Ishikawa (cell line): ENCODE data around the gene CYP2E1.

Experiments used
- FOXM1 ChIP-seq: IDR thresholded peaks from 2 replicates; pipeline ENCODE4 v1.6.1; 2012; ENCODE audit warnings: low read depth, borderline replicate concordance
- RAD21 ChIP-seq: IDR thresholded peaks from 2 replicates; pipeline ENCODE4 v1.6.1; 2012; ENCODE audit warnings: low read depth
- REST ChIP-seq: IDR thresholded peaks from 2 replicates; pipeline ENCODE4 v1.6.1; 2012; ENCODE audit warnings: low read depth, mild to moderate bottlenecking
- TCF12 ChIP-seq: IDR thresholded peaks from 2 replicates; pipeline ENCODE4 v1.6.1; 2012; ENCODE audit warnings: low read depth
- TEAD4 ChIP-seq: IDR thresholded peaks from 2 replicates; pipeline ENCODE4 v1.6.1; 2012
- ZBTB7A ChIP-seq: IDR thresholded peaks from 2 replicates; pipeline ENCODE4 v1.6.1; 2012; ENCODE audit warnings: low read depth
- TF ChIP-seq, protein P1 (sequence below): IDR thresholded peaks from 2 replicates; pipeline ENCODE4 v1.6.1; 2012

DNA sequence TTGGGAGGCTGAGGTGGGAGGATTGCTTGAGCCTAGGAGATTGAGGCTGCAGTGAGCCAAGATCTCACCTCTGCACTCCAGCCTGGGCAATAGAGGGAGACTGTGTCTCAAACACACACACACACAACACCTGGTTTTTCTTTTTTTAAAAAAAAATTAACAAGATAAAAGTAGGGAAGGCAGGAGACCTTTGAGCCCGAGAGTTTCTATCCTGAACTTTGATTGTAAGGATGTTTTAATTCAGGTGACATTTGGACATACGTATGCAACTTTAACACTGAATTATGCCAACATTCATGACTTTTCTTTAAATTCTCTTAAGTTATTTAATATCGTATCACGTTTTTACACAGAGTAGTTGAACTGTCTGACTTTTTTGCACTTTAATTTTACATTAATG lies 11.7 kb upstream of the CYP2E1 start:
- TF ChIP-seq TEAD4: no peak
- TF ChIP-seq REST: no peak
- no peak for TF ChIP-seq RAD21
- no peak for TF ChIP-seq FOXM1
- no peak for TF ChIP-seq TCF12
- TF ChIP-seq ZBTB7A: no peak
- TF ChIP-seq, protein P1, sequence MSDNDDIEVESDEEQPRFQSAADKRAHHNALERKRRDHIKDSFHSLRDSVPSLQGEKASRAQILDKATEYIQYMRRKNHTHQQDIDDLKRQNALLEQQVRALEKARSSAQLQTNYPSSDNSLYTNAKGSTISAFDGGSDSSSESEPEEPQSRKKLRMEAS: no peak
